Fibroblast of mammary gland (primary cell): ENCODE data around the gene NCK2.
A peak's percentile ranks its signal among the peaks of the same experiment; 100 is the strongest.

Source experiments
- DNase-seq: peaks from one replicate; pipeline ENCODE4 v3.0.0-alpha.2; 2010; ENCODE audit warnings: low read depth
- H3K4me3 ChIP-seq: 2 replicates; pipeline ENCODE4 v1.5.1; 2011; ENCODE audit warnings: low read depth, mild to moderate bottlenecking, low read length, moderate library complexity; ENCODE audit not compliant: control insufficient read depth
- CTCF ChIP-seq: conservative IDR thresholded peaks from 2 replicates; pipeline ENCODE4 v1.5.1; 2011; ENCODE audit warnings: low read depth, low read length, inconsistent platforms; ENCODE audit not compliant: control insufficient read depth, insufficient read depth

Gene NCK2

GRCh38 chr2:105778080-105778607, 33.4 kb downstream of the NCK2 start:
- DNase-seq = no peak
- H3K4me3 ChIP-seq = no peak overlapping the region
- TF ChIP-seq CTCF = no peak

DNA sequence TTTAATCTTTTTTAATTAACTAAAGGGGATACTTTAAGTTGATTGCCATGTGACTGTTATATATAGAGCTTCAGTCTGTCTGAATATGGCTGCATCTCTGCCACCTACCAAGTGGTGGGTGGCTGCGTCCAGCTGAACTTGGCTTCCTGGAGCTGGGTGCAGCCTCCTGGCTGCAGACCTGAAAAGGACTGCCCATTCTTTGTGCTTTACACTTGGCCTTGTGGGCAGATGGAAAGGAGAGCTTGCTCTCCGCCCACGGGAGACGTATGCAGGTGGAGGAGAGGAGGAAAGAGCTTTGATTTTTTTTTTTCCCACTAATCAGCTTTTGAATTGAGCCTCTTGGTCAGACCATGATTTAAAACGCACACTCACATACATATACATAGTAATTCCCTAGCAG, 34.7 kb downstream of the NCK2 start:
- DNase-seq = no peak
- no peak for TF ChIP-seq CTCF

GRCh38 chr2:105780606-105781005, 35.9 kb downstream of the NCK2 start:
- no peak overlapping the region for H3K4me3 ChIP-seq
- no peak for TF ChIP-seq CTCF
- no peak for DNase-seq

More for the DNA sequence above, 34.7 kb downstream of the NCK2 start:
- H3K4me3 ChIP-seq = no peak overlapping the region

DNA sequence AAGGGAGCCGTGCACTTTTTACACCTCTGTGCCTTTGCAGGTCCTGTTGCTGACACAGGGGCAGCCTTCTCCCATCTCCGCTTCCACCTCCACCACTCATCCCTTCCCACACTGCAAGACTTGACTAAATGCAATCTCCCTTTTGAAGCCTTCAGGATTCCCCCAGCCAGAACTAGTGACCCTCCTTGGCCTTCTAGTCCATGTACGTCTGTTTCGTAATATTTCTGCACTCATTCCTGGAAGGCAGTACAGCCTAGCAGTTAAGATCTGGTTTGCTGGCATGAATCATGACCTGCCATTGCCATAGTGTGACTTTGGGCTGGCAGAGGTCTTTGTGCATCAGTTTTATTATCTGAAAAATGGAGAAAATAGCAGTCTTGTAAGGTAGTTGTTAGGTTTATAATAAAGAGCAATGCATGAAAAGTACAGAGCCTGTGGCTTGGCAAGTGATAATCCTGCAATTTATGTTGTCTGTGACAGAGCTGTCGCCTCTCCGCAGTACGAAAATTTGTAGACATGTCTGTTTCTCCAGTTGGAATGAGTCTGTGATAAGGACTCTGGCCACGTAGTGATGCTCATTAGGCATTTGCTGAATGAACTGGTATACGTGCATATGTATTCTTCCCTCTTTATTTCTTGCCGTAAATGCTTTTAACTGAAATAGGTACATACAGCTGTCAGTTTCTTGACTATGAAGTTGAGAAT, 36.7 kb downstream of the NCK2 start:
- TF ChIP-seq CTCF = no peak
- no peak overlapping the region for H3K4me3 ChIP-seq
- DNase-seq = peak; percentile 59

- no peak for TF ChIP-seq CTCF
- no peak overlapping the region for H3K4me3 ChIP-seq
- DNase-seq = no peak
Observed at GRCh38 chr2:105782123-105782522, 37.4 kb downstream of the NCK2 start.

DNA sequence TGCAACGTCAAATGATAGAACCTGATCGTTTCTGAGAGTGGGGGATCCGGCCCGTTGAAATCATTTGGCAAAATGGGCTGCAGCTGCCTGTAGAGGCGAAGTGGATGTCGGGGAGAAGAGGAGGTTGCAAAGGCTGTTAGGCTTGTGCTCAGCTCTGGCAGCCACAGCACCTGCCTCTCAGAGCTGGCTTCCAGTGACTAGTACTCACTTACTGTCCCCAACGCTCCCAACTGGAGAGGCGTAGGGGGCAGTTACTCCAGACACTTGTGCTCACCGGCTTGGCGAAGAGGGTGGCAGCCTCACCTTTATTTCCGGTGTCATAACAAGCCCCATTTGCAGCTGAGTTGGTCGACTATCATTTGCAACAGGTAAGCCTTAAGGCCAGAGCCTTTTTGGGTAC, 37.9 kb downstream of the NCK2 start:
- H3K4me3 ChIP-seq = no peak overlapping the region
- TF ChIP-seq CTCF = no peak
- DNase-seq = no peak

DNA sequence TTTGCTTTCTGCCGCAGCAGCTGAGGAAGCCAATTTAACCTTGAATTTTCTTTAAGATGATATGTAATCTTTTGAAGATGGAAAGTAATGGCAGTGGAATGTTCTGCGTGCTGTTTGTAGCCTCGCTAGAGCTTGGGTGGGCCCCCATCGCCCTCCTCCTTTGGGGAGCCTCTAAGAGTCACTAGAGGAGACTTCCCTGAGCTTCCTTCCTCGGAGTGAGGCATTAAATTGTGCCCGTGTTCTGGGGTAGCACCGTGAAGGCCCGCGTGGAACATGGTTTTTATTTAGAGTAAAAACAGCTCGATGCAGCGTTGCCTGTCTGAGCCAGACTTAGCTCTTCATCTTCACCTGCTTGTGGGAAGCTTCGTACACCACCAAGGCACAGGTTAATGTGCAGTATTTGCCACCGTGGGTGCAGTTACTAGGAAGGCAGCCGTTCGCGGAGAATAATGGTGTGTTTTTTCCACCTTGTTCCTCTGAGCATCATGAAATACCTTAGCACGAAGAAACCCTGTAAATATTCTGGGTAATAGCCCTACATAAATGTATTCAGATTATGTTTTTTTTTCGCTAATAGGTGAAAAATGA, 38.5 kb downstream of the NCK2 start:
- no peak overlapping the region for H3K4me3 ChIP-seq
- no peak for TF ChIP-seq CTCF
- no peak for DNase-seq
